Activated CD8-positive, alpha-beta memory T cell treated with anti-CD3 and anti-CD28 coated beads, Interleukin-2, amount 50 U/mL, for 24 hours (primary cell): ENCODE results near the gene CDKL1.
"Not testable (repeated sequence)": the region's sequence is repeated elsewhere in the genome, so short reads cannot be mapped to it uniquely, and the experiment has no call there.

Experiments
- DNase-seq: peaks from one replicate; pipeline ENCODE4 v3.0.0-alpha.2; 2020; ENCODE audit errors: extremely low read depth

The CDKL1 gene

DNA sequence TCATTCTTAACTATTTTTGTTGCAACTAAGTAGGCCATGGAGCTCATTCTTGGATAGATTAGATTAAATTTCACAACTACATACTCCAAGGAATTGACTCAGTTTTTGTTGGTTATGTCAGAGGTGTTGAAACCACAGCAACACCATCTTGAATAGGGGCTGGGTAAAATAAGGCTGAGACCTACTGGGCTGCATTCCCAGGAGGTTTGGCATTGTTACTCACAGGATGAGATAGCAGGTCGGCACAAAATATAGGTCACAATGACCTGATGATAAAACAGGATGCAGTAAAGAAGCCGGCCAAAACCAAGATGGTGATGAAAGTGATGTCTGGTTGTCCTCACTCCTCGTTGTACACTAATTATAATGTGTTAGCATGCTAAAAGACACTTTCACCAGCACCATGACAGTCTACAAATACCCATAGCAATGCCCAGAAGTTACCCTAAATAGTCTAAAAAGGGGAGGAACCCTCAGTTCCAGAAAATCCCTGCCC is 63.6 kb downstream of the CDKL1 start:
- no peak for DNase-seq

DNA sequence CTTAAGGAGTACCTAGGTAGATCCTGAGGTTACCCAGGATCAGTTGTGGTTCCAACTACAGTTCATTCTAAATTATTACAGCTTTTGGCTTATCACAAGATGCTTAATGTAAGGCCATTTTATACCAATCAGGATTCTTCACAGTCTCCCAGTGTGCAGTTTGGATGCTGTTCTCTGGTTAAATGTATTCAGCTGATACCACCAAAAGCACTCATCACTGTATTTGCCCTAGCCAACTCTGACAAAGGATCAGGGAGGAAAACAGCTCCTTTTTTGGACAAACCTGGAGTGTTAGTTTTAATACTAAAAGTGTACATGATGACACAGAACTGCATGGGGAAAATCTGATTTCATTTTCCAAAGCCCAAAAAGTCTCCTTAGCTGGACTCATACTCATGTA is 65.1 kb downstream of the CDKL1 start:
- no peak for DNase-seq

DNA sequence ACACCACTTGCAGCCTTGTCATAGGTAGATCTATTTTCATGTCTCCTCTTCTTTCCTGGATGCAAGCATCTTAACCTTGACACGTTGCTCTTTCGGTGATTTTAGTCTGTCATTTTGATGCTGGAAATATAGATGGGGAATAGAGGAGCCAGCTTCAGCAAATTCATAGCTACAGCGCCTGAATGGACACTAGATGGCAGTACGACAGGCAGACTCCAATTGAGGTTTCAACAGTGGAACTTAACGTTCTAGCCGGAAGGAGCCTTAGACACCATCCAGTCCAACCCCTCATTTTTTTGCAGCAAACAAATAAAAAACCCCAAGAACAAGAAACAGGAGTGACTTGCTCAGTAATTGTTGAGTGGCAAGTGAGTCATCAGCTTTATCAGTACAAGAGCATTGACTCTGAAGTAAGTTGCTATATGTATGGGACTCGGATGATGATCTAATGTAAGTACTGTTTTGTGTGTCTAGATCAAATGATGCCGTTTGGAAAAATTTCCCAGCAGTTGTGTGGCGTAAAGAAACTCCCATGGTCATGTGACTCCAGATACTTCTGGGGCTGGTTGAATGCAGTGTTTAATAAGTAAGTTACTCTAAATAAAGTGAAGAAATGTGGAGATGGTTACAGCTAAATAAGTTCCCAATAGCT is 75.5 kb downstream of the CDKL1 start:
- peak; percentile 51 for DNase-seq

DNA sequence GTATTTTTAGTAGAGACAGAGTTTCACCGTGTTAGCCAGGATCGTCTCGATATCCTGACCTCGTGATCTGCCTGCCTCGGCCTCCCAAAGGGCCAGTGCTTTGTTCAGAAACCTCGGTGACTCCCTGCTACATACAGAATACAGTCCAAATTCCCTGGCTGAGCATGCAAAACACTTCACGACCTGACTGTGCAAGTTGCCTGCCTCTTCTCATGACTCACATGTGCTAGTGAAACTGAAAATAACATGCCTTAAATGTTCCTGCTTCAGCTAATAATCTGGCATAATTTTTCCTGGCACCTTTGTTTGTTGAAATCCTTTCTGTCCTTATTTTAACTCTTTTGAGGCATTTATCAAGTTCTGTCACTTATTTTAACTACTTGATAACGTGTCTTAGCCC is 76.4 kb downstream of the CDKL1 start:
- DNase-seq: no peak

DNA sequence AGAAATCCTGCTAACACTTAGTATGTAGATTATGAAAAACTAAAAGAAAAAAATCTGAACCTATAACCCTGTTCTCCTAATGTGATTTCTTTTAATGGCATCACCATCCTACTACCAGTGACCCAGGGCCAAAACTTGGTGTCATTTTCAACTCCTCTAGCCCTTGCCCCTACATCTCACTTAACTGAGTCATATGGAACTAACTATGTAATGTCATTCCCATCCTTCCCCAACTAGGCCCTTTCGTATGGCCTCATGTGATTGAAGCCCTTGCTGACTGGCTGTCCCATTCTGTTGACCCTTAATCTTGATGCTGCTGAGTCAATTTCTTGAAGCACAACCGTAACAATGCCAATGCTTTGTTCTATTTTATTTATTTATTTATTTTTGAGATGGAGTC is 77.0 kb downstream of the CDKL1 start:
- DNase-seq: no peak

DNA sequence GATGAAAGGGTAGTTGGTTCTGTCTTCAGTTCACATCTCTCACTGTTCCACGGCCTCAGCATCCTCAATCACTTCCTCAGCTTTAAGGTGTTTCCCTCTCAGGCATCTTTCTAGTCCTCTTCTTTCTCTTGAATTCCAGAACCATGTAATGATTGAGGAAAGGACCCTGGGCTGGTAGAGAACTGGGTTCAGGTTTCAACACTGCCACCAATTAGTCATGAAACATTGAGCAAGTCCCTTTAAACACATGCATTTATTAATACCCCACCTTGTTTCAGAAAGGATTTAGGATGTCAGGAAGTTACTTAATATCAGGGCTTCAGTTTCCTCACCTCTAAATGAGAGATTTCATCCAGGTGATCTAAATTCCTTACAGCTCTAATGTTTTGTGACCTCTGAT is 77.4 kb downstream of the CDKL1 start:
- no peak for DNase-seq

DNA sequence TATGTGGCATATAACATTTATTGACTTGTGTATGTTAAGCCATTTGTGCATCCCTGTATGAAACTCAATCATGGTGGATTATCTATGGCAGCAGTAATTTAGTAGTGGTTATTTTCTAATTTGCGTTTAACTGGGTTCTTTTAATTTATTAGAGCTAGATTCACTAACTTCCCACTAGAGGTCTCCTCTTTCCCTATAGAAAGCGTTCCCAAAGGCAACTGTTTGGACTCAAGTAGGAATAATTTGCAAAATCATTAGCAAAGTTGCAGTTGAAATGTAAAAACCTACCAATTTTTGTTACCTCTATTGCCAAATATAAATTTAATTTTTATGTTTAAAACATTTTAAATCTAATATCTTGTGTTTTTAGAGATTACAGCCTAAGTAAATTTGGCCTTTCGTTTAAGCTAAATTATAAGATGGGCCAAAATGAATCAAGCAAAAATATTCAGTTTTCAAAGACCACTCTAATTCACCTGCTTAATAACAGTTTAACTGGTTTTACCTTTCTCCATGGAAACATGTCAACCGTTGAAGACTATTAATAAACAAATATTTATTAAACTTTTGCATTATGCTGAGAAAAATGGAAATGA is 78.6 kb downstream of the CDKL1 start:
- DNase-seq: no peak

DNA sequence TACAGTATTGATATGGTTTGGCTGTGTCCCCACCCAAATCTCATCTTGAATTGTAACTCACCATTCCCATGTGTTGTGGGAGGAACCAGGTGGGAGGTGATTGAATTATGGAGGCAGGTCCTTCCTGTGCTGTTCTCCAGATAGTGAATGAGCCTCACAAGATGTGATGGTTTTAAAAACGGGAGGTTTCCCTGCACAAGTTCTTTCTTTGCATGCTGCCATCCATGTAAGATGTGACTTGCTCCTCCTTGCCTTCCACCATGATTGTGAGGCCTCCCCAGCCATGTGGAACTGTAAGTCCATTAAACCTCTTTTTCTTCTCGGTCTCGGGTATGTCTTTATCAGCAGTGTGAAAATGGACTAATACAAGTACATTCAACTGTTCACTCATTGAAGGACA is 82.6 kb downstream of the CDKL1 start:
- DNase-seq: not testable (repeated sequence)

DNA sequence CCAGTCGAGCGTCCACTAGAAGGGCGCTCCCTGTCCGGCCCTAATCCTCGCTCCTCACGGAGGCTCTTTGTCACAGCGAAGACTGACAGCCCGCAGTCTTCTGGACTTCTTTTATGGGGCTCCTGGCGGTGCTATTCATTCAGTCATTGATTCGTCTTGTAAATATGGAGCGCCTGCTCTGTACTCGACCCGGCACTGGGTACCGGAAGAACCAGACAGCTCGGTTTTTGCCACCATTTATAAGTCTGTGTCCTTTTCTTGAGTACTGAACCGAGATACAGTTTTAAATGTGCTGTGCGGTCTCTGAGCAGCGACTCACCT is 84.0 kb downstream of the CDKL1 start:
- DNase-seq: no peak

DNA sequence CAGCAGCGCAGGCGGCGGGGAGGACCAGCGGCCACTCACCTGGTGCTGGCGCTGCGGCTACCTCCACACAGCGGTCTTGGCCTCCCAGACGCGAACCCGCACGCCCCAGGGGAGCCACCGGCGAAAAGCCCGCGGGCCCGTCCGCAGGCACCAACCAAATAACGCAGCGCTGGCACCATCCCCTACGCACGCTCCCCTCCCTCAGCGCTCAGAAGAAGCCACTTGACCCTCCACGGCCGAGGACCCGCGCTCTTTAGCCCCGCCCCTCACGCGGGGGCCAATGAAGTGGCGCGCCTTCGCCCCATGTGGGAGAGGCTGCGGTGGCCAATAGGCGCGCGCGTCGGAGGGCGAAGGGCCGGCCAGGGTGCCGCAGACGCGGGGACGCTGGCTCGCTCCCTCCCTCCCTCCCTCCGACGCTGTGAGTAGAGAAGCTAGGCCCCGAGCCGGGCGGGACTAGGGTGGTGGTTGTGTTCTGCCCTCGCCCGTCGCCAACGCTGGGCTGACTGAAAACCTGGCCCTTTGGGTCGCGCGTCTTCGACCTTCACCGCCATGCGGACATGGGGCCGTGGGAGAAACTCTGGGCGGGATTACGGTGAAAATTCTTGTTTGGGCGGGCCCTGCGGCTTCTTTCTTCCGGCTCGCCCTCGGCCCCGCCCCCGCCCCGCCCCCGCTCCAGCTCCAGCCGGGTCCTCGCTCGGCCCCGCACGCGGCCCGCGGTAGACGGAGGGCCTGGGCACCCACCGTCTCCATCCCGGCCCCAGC is 84.5 kb downstream of the CDKL1 start, which contains the start of the genes DMAC2L and L2HGDH:
DMAC2L (plus strand) TSS at position 353 of the 762 bp plus-strand sequence. CDS start 9,164 bp downstream, outside the sequence.
L2HGDH (minus strand) TSS at position 258 of the 762 bp plus-strand sequence; CDS start at position 179, 79 bp downstream.
- peak; percentile 60 for DNase-seq

DNA sequence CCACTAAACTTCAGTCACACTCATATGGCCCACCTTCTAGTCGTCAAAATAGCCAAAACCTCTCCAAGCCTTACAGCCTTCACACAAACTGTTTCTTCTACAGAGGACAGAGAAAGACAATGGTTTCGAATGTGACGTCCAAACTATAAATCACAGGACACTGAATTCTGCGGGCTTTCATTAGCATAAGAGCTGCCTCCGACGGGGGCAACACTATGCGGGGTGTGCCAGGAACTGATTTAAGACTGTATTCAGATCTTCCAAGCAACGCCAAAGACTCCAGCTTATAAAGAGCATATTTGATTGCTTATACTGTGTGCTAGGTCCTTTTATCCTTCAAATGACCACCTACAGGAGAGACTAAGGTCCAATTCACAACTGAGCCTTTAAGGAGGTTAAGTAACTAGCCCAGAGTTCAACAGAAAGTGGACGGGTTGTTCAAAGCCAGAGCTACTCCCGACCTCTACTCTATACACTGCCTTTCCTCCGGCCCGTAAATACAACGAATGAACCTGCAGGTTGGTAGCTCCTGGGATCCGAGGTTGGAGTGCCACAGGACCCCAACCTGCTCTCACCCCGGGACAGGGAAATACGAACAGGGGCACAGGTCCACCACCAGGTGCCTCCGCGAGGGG is 85.2 kb downstream of the CDKL1 start:
- no peak for DNase-seq

DNA sequence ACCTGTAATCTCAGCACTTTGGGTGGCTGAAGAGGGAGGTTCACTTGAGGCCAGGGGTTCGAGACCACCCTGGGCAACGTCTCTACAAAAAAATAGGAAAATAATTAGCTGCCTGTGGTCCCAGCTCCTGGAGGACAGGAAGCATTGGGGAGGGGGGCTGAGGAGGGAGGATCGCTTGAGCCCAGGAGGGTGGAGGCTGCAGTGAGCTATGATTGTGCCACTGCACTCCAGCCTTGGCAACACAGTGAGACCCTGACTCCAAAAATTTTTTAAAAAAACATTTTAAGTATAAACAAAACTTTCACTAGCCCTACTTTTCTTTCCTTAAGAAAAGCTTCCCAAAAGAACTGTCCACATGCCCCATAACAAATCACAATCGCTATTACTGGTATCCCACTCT is 86.2 kb downstream of the CDKL1 start:
- DNase-seq: no peak

DNA sequence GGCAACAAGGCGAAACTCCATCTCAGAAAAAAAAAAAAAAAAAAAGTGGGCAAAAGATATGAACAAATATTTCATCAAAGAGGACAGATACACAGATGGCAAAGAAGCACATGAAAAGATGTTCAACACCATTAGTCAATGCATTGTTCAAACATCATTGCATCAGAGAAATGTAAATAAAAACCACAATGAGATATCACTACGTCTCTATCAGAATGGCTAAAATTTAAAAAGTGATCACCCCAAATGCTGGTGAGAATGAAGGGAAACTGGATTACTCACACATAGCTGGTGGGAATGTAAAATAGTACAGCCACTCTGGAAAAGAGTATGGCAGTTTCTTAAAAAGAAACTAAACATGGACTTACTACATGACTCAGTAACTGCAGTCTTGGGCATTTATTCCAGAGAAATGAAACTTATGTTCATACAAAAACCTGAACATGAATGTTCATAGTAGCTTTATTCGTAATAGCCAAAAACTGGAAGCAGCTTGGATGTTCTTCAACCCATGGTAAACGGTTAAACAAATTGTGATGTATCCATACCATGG is 88.2 kb downstream of the CDKL1 start:
- DNase-seq: no peak

DNA sequence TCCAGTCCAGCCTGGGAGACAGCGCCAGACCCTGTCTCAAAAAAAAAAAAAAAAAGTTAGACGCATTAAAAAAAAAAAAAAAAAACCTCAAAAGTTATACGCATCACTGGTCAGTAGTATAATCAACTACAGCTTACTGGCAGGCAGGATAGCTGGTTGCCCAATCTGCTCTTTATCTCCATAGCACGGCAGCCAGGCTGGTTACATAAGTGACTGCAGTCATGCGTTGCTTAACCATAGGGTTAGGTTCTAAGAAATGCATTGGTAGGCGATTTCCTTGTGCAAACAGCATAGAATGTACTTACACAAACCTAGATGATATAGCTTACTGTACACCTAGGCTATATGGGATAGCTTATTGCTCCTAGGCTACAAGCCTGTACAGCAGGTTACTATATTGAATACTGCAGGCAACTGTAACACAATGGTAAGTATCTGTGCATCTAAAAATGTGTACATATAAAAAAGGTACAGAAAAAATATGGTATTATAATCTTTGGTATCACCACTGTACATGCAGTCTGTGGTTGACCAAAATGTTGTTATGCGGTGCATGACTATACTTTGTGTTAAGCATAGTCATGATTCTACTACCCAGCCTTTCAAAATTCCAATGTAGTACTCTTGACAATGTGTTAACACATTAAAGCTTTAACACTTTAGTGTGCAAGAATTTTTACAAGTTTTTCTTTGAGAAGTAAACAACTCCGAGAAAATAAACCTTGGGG is 92.8 kb downstream of the CDKL1 start:
- no peak for DNase-seq

DNA sequence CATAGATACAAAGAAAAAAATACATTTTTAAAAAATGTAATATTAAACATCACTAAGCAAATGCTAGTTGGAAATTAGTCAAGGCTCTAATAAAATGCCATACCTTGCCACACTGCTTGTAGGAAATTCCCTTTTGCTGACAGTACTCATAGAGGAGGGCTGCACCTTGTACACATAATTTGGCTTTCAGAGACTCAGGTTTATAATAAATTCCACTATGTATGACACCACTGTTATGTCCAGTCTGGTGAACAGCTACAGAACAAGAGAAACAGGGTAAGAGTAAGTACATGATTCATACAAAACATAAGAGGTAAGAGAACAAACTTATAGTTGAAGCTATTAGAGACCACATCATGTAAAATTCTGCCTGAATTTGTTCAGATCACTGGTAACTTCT is 94.8 kb downstream of the CDKL1 start:
- DNase-seq: no peak

DNA sequence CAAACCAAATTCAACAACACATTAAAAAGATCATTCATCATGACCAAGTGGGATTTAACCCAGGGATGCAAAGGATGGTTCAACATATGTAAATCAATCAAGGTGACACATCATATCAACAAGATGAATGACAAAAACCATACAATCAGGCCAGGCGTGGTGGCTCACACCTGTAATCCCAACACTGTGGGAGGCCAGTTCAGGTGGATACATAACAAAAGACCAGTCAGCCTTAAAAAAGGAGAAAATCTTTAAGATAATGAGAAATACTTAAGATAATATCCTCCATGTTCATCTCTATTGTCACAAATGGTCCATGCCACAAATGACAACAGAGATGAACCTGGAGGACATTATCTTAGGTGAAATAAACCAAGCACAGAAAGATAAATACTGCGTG is 97.1 kb downstream of the CDKL1 start:
- DNase-seq: no peak

DNA sequence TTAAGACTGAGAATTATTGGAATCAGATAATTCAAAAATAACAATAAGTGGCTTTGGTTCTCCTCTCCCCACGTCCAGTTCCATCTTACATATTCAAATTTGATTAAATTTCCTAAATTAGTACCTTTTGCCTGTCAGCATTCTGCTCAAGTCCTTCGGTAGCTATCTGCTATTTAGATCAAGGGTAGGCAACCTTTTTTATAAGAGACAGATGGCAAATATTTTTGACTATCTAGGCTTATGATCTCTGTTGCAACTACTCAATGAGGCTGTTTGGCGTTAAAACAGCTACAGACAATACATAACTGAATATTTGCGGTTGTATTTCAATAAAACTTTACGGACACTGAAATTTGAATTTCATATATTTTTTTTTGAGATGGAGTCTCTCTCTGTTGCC is 106.4 kb downstream of the CDKL1 start:
- no peak for DNase-seq

DNA sequence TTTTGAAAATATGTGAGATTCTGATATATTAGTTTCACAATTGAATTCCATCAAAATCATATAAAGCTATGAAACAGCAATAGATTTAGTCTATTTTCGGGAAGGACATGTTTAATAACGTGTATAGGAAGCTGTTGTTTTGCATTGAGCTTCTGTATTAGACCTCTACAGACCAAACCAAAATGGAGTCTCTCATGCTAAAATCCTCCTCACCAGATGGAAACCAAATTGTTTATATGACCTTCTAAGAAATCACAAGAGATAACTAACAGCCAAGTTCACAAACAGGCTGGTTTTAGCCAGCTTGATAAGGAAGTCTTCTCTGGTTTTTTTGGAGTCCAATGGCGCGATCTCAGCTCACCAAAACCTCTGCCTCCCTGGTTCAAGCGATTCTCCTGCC is 108.5 kb downstream of the CDKL1 start:
- no peak for DNase-seq

DNA sequence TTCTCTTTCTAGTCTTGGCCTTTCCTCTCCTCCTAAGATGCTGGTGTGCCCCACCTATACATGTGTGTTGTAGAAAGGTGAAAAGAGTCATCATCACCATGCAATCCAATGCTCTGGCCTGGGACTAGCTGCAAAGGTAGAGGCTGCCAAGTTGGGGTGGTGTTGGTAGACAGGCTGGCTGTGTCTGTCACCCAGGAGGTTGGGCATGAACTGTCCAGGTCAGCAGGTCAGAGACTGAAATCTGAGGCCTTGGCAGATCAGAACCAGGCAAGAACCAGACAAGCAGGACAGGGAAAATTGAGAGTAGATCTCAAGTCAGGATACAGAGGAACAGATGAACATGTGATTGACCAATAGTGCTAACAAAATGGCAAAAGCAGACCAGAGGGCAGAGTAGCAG is 110.8 kb downstream of the CDKL1 start:
- no peak for DNase-seq
